ENCODE results near the gene UQCC5.

The UQCC5 gene

DNA sequence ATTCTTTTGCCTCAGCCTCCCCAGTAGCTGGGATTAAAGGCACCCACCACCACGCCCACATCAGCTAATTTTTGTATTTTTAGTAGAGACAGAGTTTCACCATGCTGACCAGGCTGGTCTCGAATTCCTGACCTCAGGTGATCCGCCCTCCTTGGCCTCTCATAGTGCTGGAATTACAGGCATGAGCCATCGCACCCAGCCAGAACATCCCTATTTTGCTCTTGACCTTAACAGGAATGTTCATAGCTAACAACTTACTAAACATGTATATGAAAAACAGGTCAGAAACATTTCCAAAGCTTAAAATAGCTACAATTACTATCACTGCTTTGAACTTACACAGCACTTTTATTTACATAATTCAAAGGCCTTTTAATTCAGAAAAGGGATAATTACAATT, 33.7 kb downstream of the UQCC5 start:
- DNase-seq (ENCODE audit: low read depth in 3 of 3) = no peak

- no peak for DNase-seq (ENCODE audit: low read depth in 3 of 3)
Observed at GRCh38 chr3:52572221-52572620, 35.8 kb downstream of the UQCC5 start.

DNA sequence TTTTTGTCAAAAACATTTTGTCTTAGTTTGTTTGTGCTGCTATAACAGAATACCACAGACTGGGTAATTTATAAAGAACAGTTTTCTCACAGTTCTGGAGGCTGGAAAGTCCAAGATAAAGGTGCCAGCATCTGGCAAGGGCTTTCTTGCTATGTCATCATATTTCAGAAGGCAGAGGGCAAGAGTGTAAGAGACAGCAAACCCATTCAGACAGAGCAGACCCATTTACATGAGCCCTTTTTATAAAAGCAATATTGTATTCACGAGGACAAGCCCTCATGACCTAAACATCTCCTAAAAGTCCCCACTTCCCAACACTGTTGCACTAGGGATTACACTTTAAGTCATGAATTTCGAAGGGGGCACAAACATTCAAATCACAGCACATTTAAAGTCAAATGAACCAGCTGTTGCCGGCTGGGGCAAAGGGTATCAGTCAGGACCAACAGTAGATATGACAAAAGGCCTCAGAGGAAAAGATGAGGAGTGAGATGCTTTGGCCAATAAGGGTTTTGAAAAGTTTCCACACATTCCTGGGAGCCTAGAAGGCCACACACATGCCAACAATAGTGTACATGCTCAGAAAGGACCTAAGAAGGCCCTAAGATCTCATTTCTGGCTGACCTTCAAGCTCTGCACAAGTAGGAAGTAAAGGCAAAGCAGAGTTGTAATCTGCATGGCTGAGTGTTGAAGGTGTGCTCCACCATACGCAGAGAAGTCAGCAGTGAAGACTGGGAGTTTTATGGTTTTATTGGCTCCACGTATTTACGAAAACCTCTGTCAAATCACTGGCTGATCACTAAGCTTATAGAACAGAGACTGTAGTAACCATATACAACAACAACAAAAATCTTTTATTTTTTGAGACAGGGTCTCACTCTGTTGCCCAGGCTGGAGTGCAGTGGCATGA, 37.9 kb downstream of the UQCC5 start:
- DNase-seq (ENCODE audit: low read depth in 3 of 3) = no peak

All from stimulated activated CD4-positive, alpha-beta T cell treated with anti-CD3 and anti-CD28 coated beads, TNF-alpha, amount 100 ng/mL, for 4 hours (primary cell).